K562 (cell line): ENCODE data around the gene SLCO2B1. TPM values are rescaled to one million over a fixed set of nuclear protein-coding genes. Genes with fewer than 3 reads are reported as not detected.

ENCODE experiments used
- ATAC-seq: fragments of 200-7000 bp; cut with Tn5 transposase; 3 replicates; pipeline ENCODE4 v1.9.1; 2020; ENCODE audit warnings: moderate library complexity
- BruUV-seq: library from RNA; stranded (reverse); fragments of 400-500 nt; replicated peaks from 2 replicates; lab custom pipeline; 2021; lab: Mats Ljungman, UMichigan
- CTCF ChIA-PET: fragments of 300-600 bp; formaldehyde crosslinking; extraction: SDS; loops from one replicate; lab custom pipeline; 2021; ENCODE audit warnings: low intra/inter-chr PET ratio; lab: Yijun Ruan, JAX
- POLR2A ChIA-PET: fragments of 300-600, 350-650 bp; sonication (Branson Sonifier 250); formaldehyde crosslinking; extraction: SDS; loops from one replicate; lab custom pipeline; 2021; ENCODE audit warnings: antibody characterized with exemption, inconsistent platforms; lab: Yijun Ruan, JAX
- DNase-seq, 4 experiments: peaks; one replicate each; pipeline versions ENCODE4 v3.0.0 to v3.0.0-alpha.2; 2011 to 2018; ENCODE audit warnings: low spot score in 3 of 4, mixed read lengths in 3 of 4; ENCODE audit errors: extremely low read depth in 1 of 4
- FAIRE-seq: peaks from 2 replicates; lab custom pipeline; 2011; peaks lifted over from hg19 to GRCh38; lab: Jason Lieb, UNC
- H2AFZ ChIP-seq: 2 replicates; pipeline ENCODE4 v1.6.0; 2011; ENCODE audit warnings: low read depth, low read length, control low read depth, inconsistent platforms
- H3K27ac ChIP-seq: fragments of 200-600 bp; 3 replicates; pipeline ENCODE4 v1.8.0; 2011; ENCODE audit warnings: low read depth, mild to moderate bottlenecking, control low read depth, inconsistent platforms, low read length, moderate library complexity, mixed read lengths; ENCODE audit errors: extremely low read depth
- H3K27me3 ChIP-seq, 2 experiments: fragments of 300-600 bp in 1 of 2; 2 replicates in 1 of 2; 3 replicates in 1 of 2; pipeline versions ENCODE4 v1.6.0 to v1.8.0; 2011; ENCODE audit warnings: inconsistent platforms in 2 of 2, low read length in 2 of 2, mild to moderate bottlenecking in 1 of 2, mixed read lengths in 1 of 2, moderate library complexity in 1 of 2; ENCODE audit not compliant: control insufficient read depth in 2 of 2, insufficient read depth in 2 of 2
- H3K36me3 ChIP-seq: fragments of 300-600 bp; 3 replicates; pipeline ENCODE4 v1.8.0; 2011; ENCODE audit warnings: mild to moderate bottlenecking, low read length, inconsistent platforms; ENCODE audit not compliant: control insufficient read depth, insufficient read depth
- H3K4me1 ChIP-seq, 2 experiments: fragments of 200-600 bp in 1 of 2; replicated peaks in 1 of 2; 2 replicates in 1 of 2; 3 replicates in 1 of 2; pipeline versions ENCODE4 v1.5.1 to v1.8.0; 2011; ENCODE audit warnings: inconsistent platforms in 2 of 2, low read length in 2 of 2, mild to moderate bottlenecking in 1 of 2, mixed read lengths in 1 of 2, moderate library complexity in 1 of 2; ENCODE audit not compliant: control insufficient read depth in 2 of 2, insufficient read depth in 2 of 2
- H3K4me2 ChIP-seq: 2 replicates; pipeline ENCODE4 v1.6.1; 2011; ENCODE audit warnings: low read length, control low read depth, inconsistent platforms, mixed read lengths; ENCODE audit not compliant: insufficient read depth
- H3K4me3 ChIP-seq: fragments of 200-600 bp; sonication (generic), shearing (Covaris generic); 2 replicates; pipeline ENCODE4 v1.5.1; 2016; ENCODE audit warnings: control low read depth, inconsistent platforms
- H3K79me2 ChIP-seq: fragments of 200-600 bp; 3 replicates; pipeline ENCODE4 v1.8.0; 2011; ENCODE audit warnings: low read length, inconsistent platforms; ENCODE audit not compliant: control insufficient read depth, insufficient read depth
- H3K9ac ChIP-seq, 2 experiments: 2 replicates each; pipeline versions ENCODE4 v1.6.0 to v1.6.1; 2011; ENCODE audit warnings: low read depth in 2 of 2, low read length in 2 of 2, control low read depth in 1 of 2, inconsistent platforms in 1 of 2, mild to moderate bottlenecking in 1 of 2, mixed read lengths in 1 of 2; ENCODE audit not compliant: insufficient read depth in 1 of 2
- H3K9me1 ChIP-seq: one replicate; pipeline ENCODE4 v1.6.0; 2011; ENCODE audit warnings: inconsistent platforms, mild to moderate bottlenecking, low read length, moderate library complexity; ENCODE audit not compliant: control insufficient read depth, insufficient read depth
- H3K9me3 ChIP-seq: replicated peaks from 2 replicates; pipeline ENCODE4 v1.5.1; 2011; ENCODE audit warnings: low read depth, low read length, inconsistent platforms; ENCODE audit not compliant: control insufficient read depth, insufficient read depth
- H4K20me1 ChIP-seq: replicated peaks from 2 replicates; pipeline ENCODE4 v1.6.1; 2011; ENCODE audit warnings: low read length, inconsistent platforms, mixed read lengths; ENCODE audit not compliant: control insufficient read depth, insufficient read depth
- CBFA2T3 ChIP-seq: fragments of 450-650 bp; IDR thresholded peaks from 2 replicates; pipeline ENCODE4 v1.6.1; 2017
- CBX1 ChIP-seq: sonication (generic); IDR thresholded peaks from 2 replicates; pipeline ENCODE4 v1.6.1; 2016; ENCODE audit warnings: antibody characterized with exemption, low read depth, mild to moderate bottlenecking
- CCNT2 ChIP-seq: IDR thresholded peaks from 2 replicates; pipeline ENCODE4 v1.6.1; 2011; ENCODE audit warnings: borderline replicate concordance, low read depth, mild to moderate bottlenecking, moderate library complexity, mixed read lengths, low read length; ENCODE audit not compliant: insufficient read length; ENCODE audit errors: extremely low read depth
- ERF ChIP-seq: fragments of 450-650 bp; formaldehyde crosslinking; IDR thresholded peaks from 2 replicates; pipeline ENCODE4 v1.4.0; 2020; ENCODE audit warnings: mild to moderate bottlenecking, mixed read lengths
- GABPB1 ChIP-seq: sonication (generic); formaldehyde crosslinking; IDR thresholded peaks from 2 replicates; pipeline ENCODE4 v1.8.0; 2022; ENCODE audit warnings: mild to moderate bottlenecking, missing genetic modification reagents
- MIER1 ChIP-seq: fragments of 450-650 bp; IDR thresholded peaks from 2 replicates; pipeline ENCODE4 v1.6.1; 2016; ENCODE audit warnings: antibody characterized with exemption, mild to moderate bottlenecking, low read depth
- MTA1 ChIP-seq: fragments of 450-650 bp; IDR thresholded peaks from 2 replicates; pipeline ENCODE4 v1.6.1; 2017; ENCODE audit warnings: borderline replicate concordance
- MTA2 ChIP-seq: fragments of 450-650 bp; IDR thresholded peaks from 2 replicates; pipeline ENCODE4 v1.6.1; 2016; ENCODE audit warnings: low read depth
- RNF219 ChIP-seq: fragments of 250-450 bp; sonication (Bioruptor Pico); IDR thresholded peaks from 2 replicates; pipeline ENCODE4 v1.5.0; 2022; ENCODE audit warnings: mild to moderate bottlenecking
- SMARCE1 ChIP-seq: fragments of 450-650 bp; IDR thresholded peaks from 2 replicates; pipeline ENCODE4 v1.7.1; 2016; ENCODE audit warnings: mild to moderate bottlenecking
- YY1 ChIP-seq, 3 experiments: IDR thresholded peaks; 2 replicates each; pipeline ENCODE4 v1.6.1; 2011; ENCODE audit warnings: low read length in 2 of 3, mild to moderate bottlenecking in 2 of 3, moderate library complexity in 2 of 3, borderline replicate concordance in 1 of 3, control low read depth in 1 of 3, low read depth in 1 of 3; ENCODE audit not compliant: insufficient read depth in 3 of 3, insufficient replicate concordance in 2 of 3, control insufficient read depth in 1 of 3, insufficient read length in 1 of 3; ENCODE audit errors: extremely low read depth in 1 of 3
- ZBTB11 ChIP-seq, 3 experiments: fragments of 200-800 bp in 1 of 3; fragments of 250-450 bp in 1 of 3; fragments of 450-650 bp in 1 of 3; sonication (Bioruptor Pico) in 1 of 3; sonication (Bioruptor generic) in 1 of 3; formaldehyde crosslinking in 1 of 3; IDR thresholded peaks; 2 replicates each; pipeline versions ENCODE4 v1.6.1 to v1.8.0; 2016 to 2022; ENCODE audit warnings: mild to moderate bottlenecking in 2 of 3, missing genetic modification characterization in 2 of 3, missing compliant biosample characterization in 1 of 3, moderate library complexity in 1 of 3
- ZKSCAN1 ChIP-seq: fragments of 150-350 bp; IDR thresholded peaks from 2 replicates; pipeline ENCODE4 v1.6.1; 2016; ENCODE audit warnings: low read depth, low read length
- ZNF586 ChIP-seq: fragments of 450-650 bp; formaldehyde crosslinking; conservative IDR thresholded peaks from 2 replicates; pipeline ENCODE4 v1.4.0; 2020; ENCODE audit warnings: mild to moderate bottlenecking, moderate library complexity
- whole genome bisulfite sequencing: fragments of 100-300 bp; shearing (Covaris generic); methylation state at CpG from one replicate; pipeline ENCODE4 v1.1.6; 2016; ENCODE audit warnings: low coverage, mixed read lengths; ENCODE audit not compliant: insufficient coverage; ENCODE audit errors: missing lambda C conversion rate; 5-methylcytosine and 5-hydroxymethylcytosine counted together
- in situ Hi-C: fragments of 300-500 bp; cut with MboI; formaldehyde crosslinking; loops from 4 replicates; pipeline ENCODE4 v1.15.0; 2018; ENCODE audit warnings: inconsistent platforms, mixed read lengths
- intact Hi-C: fragments of 100-400 bp; cut with micrococcal nuclease; formaldehyde crosslinking; loops from 2 replicates; pipeline ENCODE4 v1.14.2; 2022
- polyA plus RNA-seq, 8 experiments: library from polyadenylated mRNA; depleted of rRNA in 4 of 8; stranded (reverse) in 5 of 8; unstranded in 3 of 8; fragments of >200 nt; fragmentation: Nextera tagmentation in 2 of 8; fragmentation: Illumina TruSeq in 1 of 8; extraction: Ambion mirVana in 2 of 8; extraction: Trizol in 1 of 8; gene quantifications; 2 replicates each; pipeline versions ENCODE4 v1.2.1 to v1.2.3, GENCODE V29; 2011 to 2014; ENCODE audit warnings: inconsistent platforms in 1 of 8, missing spikeins in 1 of 8
- total RNA-seq, 7 experiments: library from RNA; depleted of rRNA in 6 of 7; stranded (reverse); fragments of >200 nt in 6 of 7; fragmentation: Illumina TruSeq in 2 of 7; extraction: Trizol in 2 of 7; gene quantifications; 2 replicates each; pipeline versions ENCODE4 v1.2.1 to v1.2.3, GENCODE V29; 2011 to 2021; ENCODE audit warnings: low replicate concordance in 1 of 7

SLCO2B1 gene
- total and polyA plus RNA-seq, 9 of the 15 experiments (the other 6 are each of a cell fraction or from before 2014, with no cell fraction given) = 0.70 to 14.7 (median 7.6) TPM

GRCh38 chr11:75237050-75237449 lies 86.1 kb downstream of the SLCO2B1 start:
- Histone ChIP-seq H3K27ac (no peak overlapping the region), H3K4me2 (no peak overlapping the region), H3K9me3 (no peaks in the 10 kb centered on the region), H3K9ac (no peak overlapping the region), H3K9me1 (no peaks in the 10 kb centered on the region), H3K36me3 (no peaks in the 10 kb centered on the region), H3K79me2 (no peaks in the 10 kb centered on the region), H4K20me1 (peaks cover 20% of the 10 kb centered on the region; the same call in 1 of the 2 replicates), H3K4me3 (no peak overlapping the region), H3K4me1 (peaks cover 0 to 19% of the 10 kb centered on the region in 2 experiments; a peak in 3 of 5 replicates), H2AFZ (no peak overlapping the region), H3K27me3 (peaks cover 3 to 33% of the 10 kb centered on the region in 2 experiments; a peak in 4 of 5 replicates)
- WGBS = 3% methylated on average over 6 of the region's 8 CpGs
- POLR2A ChIA-PET = interaction anchor here (0.6 to 1.8 kb wide), 6 partner anchors 10 to 399 kb away, joined by 3 to 5 read pairs (median 4); no protein-coding TSS in a partner anchor
- no peak for ATAC-seq
- CTCF ChIA-PET = no interaction called here
- FAIRE-seq = no peak
- BruUV-seq = no TSS peak
- TF ChIP-seq ZNF586 (CRISPR knock-in tag) = no peak
- no peak for TF ChIP-seq ZBTB11 (CRISPR knock-in tag; IDR thresholded peaks at IDR 0.05)
- TF ChIP-seq CBX1 = no peak
- no peak for TF ChIP-seq GABPB1 (CRISPR knock-in tag)
- no peak for TF ChIP-seq ERF
- TF ChIP-seq MIER1 = no peak
- no peak for TF ChIP-seq CBFA2T3
- no peak for TF ChIP-seq RNF219
- TF ChIP-seq CCNT2 = no peak
- TF ChIP-seq ZKSCAN1 = no peak
- TF ChIP-seq SMARCE1 = no peak
- no peak for TF ChIP-seq MTA1
- TF ChIP-seq MTA2 = no peak
- no peak for TF ChIP-seq YY1 (IDR thresholded peaks at IDR 0.05; ENCODE audit: borderline replicate concordance in 1 of 3, control insufficient read depth in 1 of 3, extremely low read depth in 1 of 3, insufficient read depth in 3 of 3, insufficient read length in 1 of 3, insufficient replicate concordance in 2 of 3, low read depth in 1 of 3, low read length in 2 of 3)
- intact Hi-C loops = no loop called here
- in situ Hi-C loops = no loop called here
- DNase-seq = no peak
